ENCODE data around the gene KIF18B.

DNA sequence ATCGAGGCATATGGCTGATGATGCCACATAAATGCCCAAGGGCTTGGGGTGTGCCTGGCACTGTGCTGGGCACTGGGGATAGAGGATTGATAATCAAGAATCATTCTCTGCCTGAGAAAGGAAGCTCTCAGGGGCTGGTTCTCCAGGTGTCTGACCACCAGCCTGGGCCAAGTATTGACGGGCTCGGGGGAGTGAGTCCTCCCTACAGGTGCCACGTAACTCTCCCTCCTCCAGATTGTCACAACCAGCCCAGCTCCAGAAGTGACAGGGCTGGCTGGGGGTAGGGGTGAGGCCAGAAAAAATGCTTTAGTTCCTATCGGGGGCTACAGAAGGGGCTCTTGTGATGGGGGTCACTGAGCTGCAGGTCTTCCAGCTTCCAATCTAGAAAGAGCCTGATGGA, 31.2 kb upstream of the KIF18B start:
- TF ChIP-seq, protein P1, sequence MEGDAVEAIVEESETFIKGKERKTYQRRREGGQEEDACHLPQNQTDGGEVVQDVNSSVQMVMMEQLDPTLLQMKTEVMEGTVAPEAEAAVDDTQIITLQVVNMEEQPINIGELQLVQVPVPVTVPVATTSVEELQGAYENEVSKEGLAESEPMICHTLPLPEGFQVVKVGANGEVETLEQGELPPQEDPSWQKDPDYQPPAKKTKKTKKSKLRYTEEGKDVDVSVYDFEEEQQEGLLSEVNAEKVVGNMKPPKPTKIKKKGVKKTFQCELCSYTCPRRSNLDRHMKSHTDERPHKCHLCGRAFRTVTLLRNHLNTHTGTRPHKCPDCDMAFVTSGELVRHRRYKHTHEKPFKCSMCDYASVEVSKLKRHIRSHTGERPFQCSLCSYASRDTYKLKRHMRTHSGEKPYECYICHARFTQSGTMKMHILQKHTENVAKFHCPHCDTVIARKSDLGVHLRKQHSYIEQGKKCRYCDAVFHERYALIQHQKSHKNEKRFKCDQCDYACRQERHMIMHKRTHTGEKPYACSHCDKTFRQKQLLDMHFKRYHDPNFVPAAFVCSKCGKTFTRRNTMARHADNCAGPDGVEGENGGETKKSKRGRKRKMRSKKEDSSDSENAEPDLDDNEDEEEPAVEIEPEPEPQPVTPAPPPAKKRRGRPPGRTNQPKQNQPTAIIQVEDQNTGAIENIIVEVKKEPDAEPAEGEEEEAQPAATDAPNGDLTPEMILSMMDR (conservative IDR thresholded peaks at IDR 0.05; ENCODE audit: low read length): no peak
- TF ChIP-seq EZH2phosphoT487 (IDR thresholded peaks at IDR 0.05; ENCODE audit: borderline replicate concordance, low read depth, low read length): no peak

Data from OCI-LY7 (cell line).